ENCODE measurements around the gene PRKCG. TPM values are rescaled to one million over a fixed set of nuclear protein-coding genes. Genes with fewer than 3 reads are reported as not detected.

The PRKCG gene
- total and polyA plus RNA-seq, 4 donors: 0.02 to 0.63 (median 0.18) TPM; not detected in 1

GRCh38 chr19:53927739-53928138 lies 45.7 kb downstream of the PRKCG start:
- H3K27me3 ChIP-seq (ENCODE audit: control insufficient read depth in 3 of 3, insufficient read depth in 3 of 3, low read length in 2 of 3): no peaks in the 10 kb centered on the region
- H3K36me3 ChIP-seq (ENCODE audit: control insufficient read depth in 4 of 4, insufficient read depth in 4 of 4, low read length in 4 of 4): no peaks in the 10 kb centered on the region
- 13 to 40% methylated on average over 3 to 8 of the region's 8 CpGs for WGBS, 2 donors
- TF ChIP-seq CTCF (IDR thresholded peaks at IDR 0.05; ENCODE audit: control extremely low read depth, extremely low read depth): no peak
- H3K27ac ChIP-seq (ENCODE audit: low read depth in 1 of 2, low read length in 1 of 2): no peak overlapping the region
- H3K4me3 ChIP-seq: no peak overlapping the region
- H3K9me3 ChIP-seq (ENCODE audit: control insufficient read depth in 4 of 4, insufficient read depth in 3 of 4, low read length in 3 of 4): no peaks in the 10 kb centered on the region
- no peaks in the 10 kb centered on the region for H3K4me1 ChIP-seq (ENCODE audit: control insufficient read depth in 5 of 5, insufficient read depth in 5 of 5, low read length in 5 of 5)
- H3K9ac ChIP-seq (ENCODE audit: insufficient read depth in 1 of 2, low read length in 2 of 2): no peak overlapping the region
- DNase-seq (peak; percentile 52 to 79 (median 65)), ATAC-seq (ENCODE audit: insufficient read depth, low FRiP score) (no peak)

DNA sequence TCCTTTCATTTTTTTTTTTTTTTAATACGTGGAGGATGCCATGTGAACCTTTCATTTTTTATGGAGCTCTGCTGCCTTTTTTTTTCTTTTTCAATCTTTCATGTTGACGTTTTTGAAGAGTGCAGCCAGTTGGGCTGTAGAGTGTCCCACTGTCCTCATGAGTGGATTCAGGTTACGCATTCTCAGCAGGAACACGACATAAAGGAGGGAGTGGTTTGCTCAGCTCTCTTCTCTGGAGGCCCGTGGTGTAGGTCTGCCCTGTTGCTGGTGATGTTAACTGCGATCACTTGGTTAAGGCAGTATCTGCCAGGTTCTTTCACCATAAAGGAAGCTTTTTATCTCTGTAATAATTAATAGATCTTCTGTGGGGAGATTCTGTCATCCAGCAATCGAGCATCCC lies 54.0 kb downstream of the PRKCG start:
- H3K4me3 ChIP-seq: no peak overlapping the region
- no peak for TF ChIP-seq CTCF (IDR thresholded peaks at IDR 0.05; ENCODE audit: control extremely low read depth, extremely low read depth)
- ATAC-seq (ENCODE audit: insufficient read depth, low FRiP score): no peak
- H3K4me1 ChIP-seq (ENCODE audit: control insufficient read depth in 5 of 5, insufficient read depth in 5 of 5, low read length in 5 of 5): no peaks in the 10 kb centered on the region
- H3K27me3 ChIP-seq (ENCODE audit: control insufficient read depth in 3 of 3, insufficient read depth in 3 of 3, low read length in 2 of 3): peaks cover 0 to 6% (median 2%) of the 10 kb centered on the region in 3 donors
- H3K9me3 ChIP-seq (ENCODE audit: control insufficient read depth in 4 of 4, insufficient read depth in 3 of 4, low read length in 3 of 4): no peaks in the 10 kb centered on the region
- no peaks in the 10 kb centered on the region for H3K36me3 ChIP-seq (ENCODE audit: control insufficient read depth in 4 of 4, insufficient read depth in 4 of 4, low read length in 4 of 4)
- no peak overlapping the region for H3K9ac ChIP-seq (ENCODE audit: insufficient read depth in 1 of 2, low read length in 2 of 2)
- 51 to 52% methylated on average over 7 of the region's 7 CpGs for WGBS, 2 donors
- DNase-seq: no peak
- H3K27ac ChIP-seq (ENCODE audit: low read depth in 1 of 2, low read length in 1 of 2): no peak overlapping the region

GRCh38 chr19:53942001-53942786 lies 60.2 kb downstream of the PRKCG start:
- ATAC-seq (ENCODE audit: insufficient read depth, low FRiP score): no peak
- Histone ChIP-seq H3K27ac (ENCODE audit: low read depth in 1 of 2, low read length in 1 of 2) (no peak overlapping the region), H3K36me3 (ENCODE audit: control insufficient read depth in 4 of 4, insufficient read depth in 4 of 4, low read length in 4 of 4) (no peaks in the 10 kb centered on the region), H3K27me3 (ENCODE audit: control insufficient read depth in 3 of 3, insufficient read depth in 3 of 3, low read length in 2 of 3) (peaks cover 7 to 43% (median 13%) of the 10 kb centered on the region in 3 donors), H3K9me3 (ENCODE audit: control insufficient read depth in 4 of 4, insufficient read depth in 3 of 4, low read length in 3 of 4) (peaks cover 0 to 12% (median 0%) of the 10 kb centered on the region in 4 donors), H3K4me1 (ENCODE audit: control insufficient read depth in 5 of 5, insufficient read depth in 5 of 5, low read length in 5 of 5) (no peaks in the 10 kb centered on the region), H3K9ac (ENCODE audit: insufficient read depth in 1 of 2, low read length in 2 of 2) (no peak overlapping the region), H3K4me3 (no peak overlapping the region)
- TF ChIP-seq CTCF (IDR thresholded peaks at IDR 0.05; ENCODE audit: control extremely low read depth, extremely low read depth): no peak
- no peak for DNase-seq
- 6% methylated on average over 47 to 55 of the region's 55 CpGs for WGBS, 2 donors

Measured in lung (tissue), 12 donors.